SK-N-SH (cell line): ENCODE results near the gene CARD8. TPM values are rescaled to one million over a fixed set of nuclear protein-coding genes. Genes with fewer than 3 reads are reported as not detected.

ENCODE experiments used
- CTCF ChIA-PET: fragments of 300-600, 350-600 bp; formaldehyde crosslinking; extraction: SDS; loops from one replicate; lab custom pipeline; 2021; lab: Yijun Ruan, JAX
- POLR2A ChIA-PET: fragments of 350-600 bp; sonication (Branson Sonifier 250); formaldehyde crosslinking; extraction: SDS; loops from one replicate; lab custom pipeline; 2020; ENCODE audit warnings: antibody characterized with exemption, inconsistent platforms; lab: Yijun Ruan, JAX
- DNase-seq: peaks from one replicate; pipeline ENCODE4 v3.0.0; 2012
- H2AFZ ChIP-seq: fragments of 200-600 bp; sonication (generic); 2 replicates; pipeline ENCODE4 v1.8.1; 2016; ENCODE audit warnings: antibody characterized with exemption, mild to moderate bottlenecking, low read depth
- H3F3A ChIP-seq: fragments of 200-600 bp; sonication (generic); replicated peaks from 2 replicates; pipeline ENCODE3; 2016; ENCODE audit warnings: antibody characterized with exemption, mild to moderate bottlenecking; ENCODE audit not compliant: insufficient read depth
- H3K27ac ChIP-seq, 2 experiments: fragments of 200-500 bp in 1 of 2; fragments of 200-600 bp in 1 of 2; sonication (Bioruptor generic) in 1 of 2; sonication (generic), shearing (Covaris generic) in 1 of 2; 2 replicates each; pipeline versions ENCODE4 v1.5.1 to v1.6.1; 2014 to 2016; ENCODE audit warnings: low read depth in 2 of 2, inconsistent platforms in 1 of 2, low read length in 1 of 2, mild to moderate bottlenecking in 1 of 2, mixed read lengths in 1 of 2
- H3K27me3 ChIP-seq: fragments of 200-600 bp; sonication (generic), shearing (Covaris generic); 2 replicates; pipeline ENCODE4 v1.6.1; 2016; ENCODE audit warnings: mixed run types; ENCODE audit not compliant: insufficient read depth
- H3K36me3 ChIP-seq, 2 experiments: fragments of 200-500 bp in 1 of 2; fragments of 200-600 bp in 1 of 2; sonication (Bioruptor generic) in 1 of 2; sonication (generic) in 1 of 2; replicated peaks in 1 of 2; 2 replicates each; pipeline versions ENCODE3 to v1.5.1; 2014 to 2016; ENCODE audit warnings: low read length in 1 of 2, mild to moderate bottlenecking in 1 of 2; ENCODE audit not compliant: insufficient read depth in 2 of 2, control insufficient read depth in 1 of 2
- H3K4me1 ChIP-seq, 2 experiments: fragments of 200-500 bp in 1 of 2; fragments of 200-600 bp in 1 of 2; sonication (Bioruptor generic) in 1 of 2; sonication (generic), shearing (Covaris generic) in 1 of 2; 2 replicates each; pipeline versions ENCODE4 v1.5.1 to v1.6.1; 2014 to 2016; ENCODE audit warnings: low read depth in 1 of 2, low read length in 1 of 2, mixed run types in 1 of 2; ENCODE audit not compliant: insufficient read depth in 2 of 2, control insufficient read depth in 1 of 2
- H3K4me2 ChIP-seq: fragments of 200-600 bp; sonication (generic), shearing (Covaris generic); 2 replicates; pipeline ENCODE4 v1.6.1; 2017; ENCODE audit warnings: mixed run types
- H3K4me3 ChIP-seq, 2 experiments: fragments of 200-500 bp in 1 of 2; fragments of 200-600 bp in 1 of 2; sonication (Bioruptor generic) in 1 of 2; sonication (generic), shearing (Covaris generic) in 1 of 2; 2 replicates each; pipeline versions ENCODE4 v1.5.1 to v1.8.1; 2014 to 2016; ENCODE audit warnings: low read depth in 2 of 2, inconsistent platforms in 1 of 2, low read length in 1 of 2, mild to moderate bottlenecking in 1 of 2, mixed read lengths in 1 of 2, moderate library complexity in 1 of 2
- H3K79me2 ChIP-seq: fragments of 200-600 bp; sonication (generic); 2 replicates; pipeline ENCODE4 v1.8.1; 2017; ENCODE audit warnings: mild to moderate bottlenecking; ENCODE audit not compliant: insufficient read depth
- H3K9ac ChIP-seq: fragments of 200-600 bp; sonication (generic); 2 replicates; pipeline ENCODE4 v1.6.1; 2017; ENCODE audit warnings: mixed run types
- H3K9me2 ChIP-seq: fragments of 200-600 bp; sonication (generic); 2 replicates; pipeline ENCODE4 v1.6.1; 2017; ENCODE audit warnings: mixed run types
- H3K9me3 ChIP-seq: fragments of 200-600 bp; sonication (generic); 2 replicates; pipeline ENCODE4 v1.6.1; 2017; ENCODE audit warnings: mixed run types, mild to moderate bottlenecking, moderate library complexity
- H4K20me1 ChIP-seq: fragments of 200-600 bp; sonication (generic); 2 replicates; pipeline ENCODE4 v1.6.1; 2017; ENCODE audit warnings: mild to moderate bottlenecking, mixed run types; ENCODE audit not compliant: insufficient read depth
- EZH2phosphoT487 ChIP-seq: fragments of 200-600 bp; sonication (generic); IDR thresholded peaks from 2 replicates; pipeline ENCODE4 v1.6.1; 2017; ENCODE audit warnings: low read depth, mixed run types, mild to moderate bottlenecking, antibody characterized with exemption, moderate library complexity, borderline replicate concordance
- FOXJ3 ChIP-seq: sonication (generic); formaldehyde crosslinking; IDR thresholded peaks from 2 replicates; pipeline ENCODE4 v1.5.1; 2020; ENCODE audit warnings: mild to moderate bottlenecking, missing genetic modification reagents
- FOXM1 ChIP-seq: IDR thresholded peaks from 2 replicates; pipeline ENCODE4 v1.4.0; 2012; ENCODE audit warnings: low read depth, mild to moderate bottlenecking
- GATA2 ChIP-seq: sonication (generic); formaldehyde crosslinking; IDR thresholded peaks from 2 replicates; pipeline ENCODE4 v1.5.0; 2020; ENCODE audit warnings: mild to moderate bottlenecking, missing genetic modification reagents
- MAX ChIP-seq: IDR thresholded peaks from 2 replicates; pipeline ENCODE4 v1.4.0; 2012; ENCODE audit warnings: low read depth
- PBX3 ChIP-seq: IDR thresholded peaks from 2 replicates; pipeline ENCODE4; 2012
- POLR2AphosphoS5 ChIP-seq: IDR thresholded peaks from 2 replicates; pipeline ENCODE4 v1.6.1; 2012; ENCODE audit warnings: low read depth, low read length
- RAD21 ChIP-seq: IDR thresholded peaks from 2 replicates; pipeline ENCODE4 v1.6.1; 2012; ENCODE audit warnings: mild to moderate bottlenecking, low read length
- RCOR1 ChIP-seq: fragments of 150-350 bp; IDR thresholded peaks from 2 replicates; pipeline ENCODE4 v1.6.1; 2017; ENCODE audit warnings: antibody characterized with exemption, low read length
- REST ChIP-seq: IDR thresholded peaks from 2 replicates; pipeline ENCODE4 v1.6.1; 2012; ENCODE audit warnings: mild to moderate bottlenecking, low read depth, low read length, moderate library complexity
- RXRA ChIP-seq: IDR thresholded peaks from 2 replicates; pipeline ENCODE4 v1.4.0; 2012; ENCODE audit warnings: low read depth, mild to moderate bottlenecking, borderline replicate concordance
- SIN3A ChIP-seq: IDR thresholded peaks from 2 replicates; pipeline ENCODE4 v1.6.1; 2012; ENCODE audit warnings: low read depth, mild to moderate bottlenecking, low read length, moderate library complexity, borderline replicate concordance
- SMC3 ChIP-seq: IDR thresholded peaks from 2 replicates; pipeline ENCODE4 v1.6.1; 2012; ENCODE audit warnings: low read depth, low read length, improper control_type of control experiment
- TAF1 ChIP-seq: IDR thresholded peaks from 2 replicates; pipeline ENCODE4 v1.6.1; 2012; ENCODE audit warnings: low read depth, mild to moderate bottlenecking, low read length, moderate library complexity, borderline replicate concordance
- USF1 ChIP-seq: IDR thresholded peaks from 2 replicates; pipeline ENCODE4 v1.4.0; 2012; ENCODE audit warnings: low read depth, borderline replicate concordance
- WGBS: methylation state at CpG from one replicate; pipeline ENCODE4 v1.1.6; 2017; ENCODE audit warnings: low lambda C conversion rate; 5-methylcytosine and 5-hydroxymethylcytosine counted together
- polyA plus RNA-seq, 3 experiments: library from polyadenylated mRNA; depleted of rRNA; stranded (reverse); fragments of >200 nt; gene quantifications; 2 replicates each; pipeline ENCODE4 v1.2.3, GENCODE V29; 2012

Gene CARD8
- polyA plus RNA-seq, 1 of the 3 experiments (the other 2 are of a cell fraction): 16.4 TPM

- Histone ChIP-seq H3K4me1 (no peaks in the 10 kb centered on the region), H3F3A (peaks cover 5% of the 10 kb centered on the region), H3K27ac (peak overlapping the region in 1 of 2 experiments; percentile 49; a peak in 2 of 4 replicates), H3K9me3 (no peaks in the 10 kb centered on the region), H3K27me3 (no peaks in the 10 kb centered on the region), H3K9ac (no peak overlapping the region), H3K79me2 (no peaks in the 10 kb centered on the region), H2AFZ (no peak overlapping the region), H3K36me3 (peaks cover 2 to 7% of the 10 kb centered on the region in 2 experiments), H3K4me2 (no peak overlapping the region), H4K20me1 (no peaks in the 10 kb centered on the region), H3K9me2 (no peaks in the 10 kb centered on the region), H3K4me3 (no peak overlapping the region)
- WGBS: 89% methylated on average over 7 of the region's 7 CpGs
- POLR2A ChIA-PET: no interaction called here
- DNase-seq: no peak
- CTCF ChIA-PET: interaction anchor here (0.8 to 1.2 kb wide), 2 partner anchors 13 to 17 kb away, joined by 4 read pairs; no protein-coding TSS in a partner anchor
- TF ChIP-seq TAF1: no peak
- no peak for TF ChIP-seq FOXM1
- TF ChIP-seq EZH2phosphoT487: no peak
- TF ChIP-seq RXRA: no peak
- no peak for TF ChIP-seq SIN3A
- no peak for TF ChIP-seq SMC3
- no peak for TF ChIP-seq RCOR1
- no peak for TF ChIP-seq REST
- TF ChIP-seq USF1: no peak
- no peak for TF ChIP-seq POLR2AphosphoS5
- TF ChIP-seq FOXJ3: no peak
- no peak for TF ChIP-seq GATA2 (CRISPR knock-in tag)
- TF ChIP-seq RAD21: no peak
- TF ChIP-seq PBX3: no peak
- TF ChIP-seq MAX: no peak
Measured at GRCh38 chr19:48283908-48284307, 28.2 kb upstream of the CARD8 start.
